ENCODE data around the gene MRPS18A. TPM values are rescaled to one million over a fixed set of nuclear protein-coding genes. Genes with fewer than 3 reads are reported as not detected.

MRPS18A gene
- total RNA-seq, 1 donor from 2014 or later: 45.1 TPM

DNA sequence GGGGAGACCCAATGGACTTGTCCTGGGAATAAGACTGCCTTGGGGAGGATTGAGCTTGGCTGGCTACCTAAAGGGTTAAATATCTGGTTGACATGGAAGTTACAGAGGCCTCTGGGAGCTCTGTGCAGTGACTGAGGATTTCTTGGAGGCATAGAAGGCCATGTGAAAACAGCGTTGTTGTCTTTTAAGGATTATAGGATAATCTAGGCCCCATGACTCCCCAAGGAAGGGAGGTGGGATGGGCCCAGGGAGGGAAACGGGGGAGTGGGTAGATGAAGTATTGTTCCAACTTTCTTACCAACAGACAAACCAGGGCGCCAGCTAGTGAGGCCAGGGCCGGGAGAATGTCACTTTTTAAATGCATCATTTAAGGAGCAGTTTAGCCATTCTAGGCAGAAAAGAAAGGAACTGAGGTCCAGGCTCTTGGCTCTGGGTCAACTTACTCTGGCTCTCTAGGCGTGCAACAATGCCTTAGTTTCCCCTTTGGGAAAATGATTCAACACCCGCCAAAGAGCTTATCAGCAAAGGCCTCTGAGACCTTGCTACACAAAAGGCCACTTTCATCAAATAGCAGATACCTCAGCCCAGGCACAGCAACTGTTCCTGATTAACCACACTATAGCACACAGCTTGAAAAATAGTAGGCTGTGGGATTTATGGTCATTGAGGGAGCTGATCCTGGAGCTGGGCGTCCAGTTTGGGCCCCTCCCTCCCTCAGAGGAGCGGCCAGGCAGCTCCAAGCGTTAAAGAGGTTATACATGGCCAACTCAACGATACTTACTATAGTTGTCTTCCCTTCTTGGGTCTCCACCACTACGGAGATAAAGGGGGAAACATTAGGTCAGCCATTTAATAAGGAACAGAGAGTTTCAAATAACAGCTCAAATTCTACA is 7.0 kb downstream of the MRPS18A start:
- Mint-ChIP-seq H3K27ac (no peak overlapping the region), H3K9me3 (no peaks in the 10 kb centered on the region), H3K4me3 (ENCODE audit: low read depth) (no peak overlapping the region), H3K36me3 (ENCODE audit: low read depth) (peaks cover 51% of the 10 kb centered on the region), H3K4me1 (ENCODE audit: low read depth) (peaks cover 23% of the 10 kb centered on the region), H3K27me3 (ENCODE audit: low read depth) (no peaks in the 10 kb centered on the region)
- DNase-seq (ENCODE audit: low spot score): no peak
- intact Hi-C loops (cut with micrococcal nuclease): no loop called here

DNA sequence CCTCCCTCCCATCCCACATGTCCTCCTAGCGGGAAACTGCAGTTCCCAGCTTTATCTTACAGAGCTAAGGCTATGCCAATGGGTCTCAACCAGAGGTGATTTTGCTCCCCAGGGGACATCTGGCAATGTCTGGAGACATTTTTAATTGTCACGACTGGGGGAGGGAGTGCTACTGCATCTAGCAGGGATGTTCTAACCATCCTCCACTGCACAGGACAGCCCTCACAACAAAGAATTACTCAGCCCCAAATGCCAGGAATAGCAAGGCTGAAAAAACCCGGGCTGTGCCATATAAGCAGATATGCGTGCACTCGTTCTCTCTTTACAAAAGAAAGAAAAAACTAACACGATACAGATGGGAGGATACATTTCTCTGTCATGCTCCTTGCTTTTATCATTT is 8.5 kb downstream of the MRPS18A start:
- intact Hi-C loops (cut with micrococcal nuclease): no loop called here
- H3K27me3 Mint-ChIP-seq (ENCODE audit: low read depth): no peaks in the 10 kb centered on the region
- H3K9me3 Mint-ChIP-seq: no peaks in the 10 kb centered on the region
- H3K4me3 Mint-ChIP-seq (ENCODE audit: low read depth): no peak overlapping the region
- peaks cover 60% of the 10 kb centered on the region for H3K36me3 Mint-ChIP-seq (ENCODE audit: low read depth)
- no peak for DNase-seq (ENCODE audit: low spot score)
- H3K4me1 Mint-ChIP-seq (ENCODE audit: low read depth): peaks cover 15% of the 10 kb centered on the region
- no peak overlapping the region for H3K27ac Mint-ChIP-seq

DNA sequence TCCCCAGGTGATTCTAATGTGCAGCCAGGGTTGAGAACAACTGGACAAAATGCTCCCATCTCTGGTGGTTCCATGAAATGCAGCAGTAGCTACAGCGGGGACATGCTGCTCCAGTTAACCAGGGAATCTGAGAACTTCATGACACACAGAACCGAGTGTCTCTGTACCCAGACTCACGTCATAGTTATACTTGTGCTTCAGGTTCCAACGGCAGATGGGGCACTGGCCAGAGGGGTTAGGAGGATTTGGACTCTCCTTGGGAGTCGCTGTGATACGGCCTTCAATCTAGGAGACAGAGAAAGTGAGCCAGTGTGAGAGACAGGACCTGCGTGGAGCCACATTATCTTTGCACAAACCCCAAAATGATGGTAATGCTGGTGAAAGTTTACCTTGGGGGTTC is 9.2 kb downstream of the MRPS18A start:
- H3K4me3 Mint-ChIP-seq (ENCODE audit: low read depth): no peak overlapping the region
- no peaks in the 10 kb centered on the region for H3K9me3 Mint-ChIP-seq
- peaks cover 57% of the 10 kb centered on the region for H3K36me3 Mint-ChIP-seq (ENCODE audit: low read depth)
- intact Hi-C loops (cut with micrococcal nuclease): no loop called here
- H3K27ac Mint-ChIP-seq: no peak overlapping the region
- no peak for DNase-seq (ENCODE audit: low spot score)
- peaks cover 9% of the 10 kb centered on the region for H3K4me1 Mint-ChIP-seq (ENCODE audit: low read depth)
- no peaks in the 10 kb centered on the region for H3K27me3 Mint-ChIP-seq (ENCODE audit: low read depth)

DNA sequence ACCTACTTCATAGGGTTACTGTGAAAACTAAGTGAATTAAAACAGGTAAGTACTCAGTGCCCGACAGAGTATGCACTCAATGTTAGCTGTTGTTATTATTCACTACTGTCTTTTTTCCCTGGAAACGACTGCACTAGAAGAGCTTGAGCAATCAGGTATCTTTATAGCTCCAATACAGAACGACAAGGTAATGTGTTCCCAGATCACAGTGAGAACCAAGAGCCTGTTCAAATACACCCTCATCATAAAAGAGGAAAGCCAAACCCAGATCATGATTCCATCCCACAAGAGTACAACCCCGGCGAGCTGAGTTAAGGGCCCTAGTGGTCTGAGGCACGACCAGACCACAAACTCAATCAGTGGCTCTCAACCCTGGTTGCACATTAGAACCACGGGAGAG is 9.8 kb downstream of the MRPS18A start:
- intact Hi-C loops (cut with micrococcal nuclease): no loop called here
- Mint-ChIP-seq H3K9me3 (no peaks in the 10 kb centered on the region), H3K36me3 (ENCODE audit: low read depth) (peaks cover 60% of the 10 kb centered on the region), H3K27me3 (ENCODE audit: low read depth) (no peaks in the 10 kb centered on the region), H3K27ac (no peak overlapping the region), H3K4me1 (ENCODE audit: low read depth) (peaks cover 3% of the 10 kb centered on the region), H3K4me3 (ENCODE audit: low read depth) (no peak overlapping the region)
- DNase-seq (ENCODE audit: low spot score): no peak

DNA sequence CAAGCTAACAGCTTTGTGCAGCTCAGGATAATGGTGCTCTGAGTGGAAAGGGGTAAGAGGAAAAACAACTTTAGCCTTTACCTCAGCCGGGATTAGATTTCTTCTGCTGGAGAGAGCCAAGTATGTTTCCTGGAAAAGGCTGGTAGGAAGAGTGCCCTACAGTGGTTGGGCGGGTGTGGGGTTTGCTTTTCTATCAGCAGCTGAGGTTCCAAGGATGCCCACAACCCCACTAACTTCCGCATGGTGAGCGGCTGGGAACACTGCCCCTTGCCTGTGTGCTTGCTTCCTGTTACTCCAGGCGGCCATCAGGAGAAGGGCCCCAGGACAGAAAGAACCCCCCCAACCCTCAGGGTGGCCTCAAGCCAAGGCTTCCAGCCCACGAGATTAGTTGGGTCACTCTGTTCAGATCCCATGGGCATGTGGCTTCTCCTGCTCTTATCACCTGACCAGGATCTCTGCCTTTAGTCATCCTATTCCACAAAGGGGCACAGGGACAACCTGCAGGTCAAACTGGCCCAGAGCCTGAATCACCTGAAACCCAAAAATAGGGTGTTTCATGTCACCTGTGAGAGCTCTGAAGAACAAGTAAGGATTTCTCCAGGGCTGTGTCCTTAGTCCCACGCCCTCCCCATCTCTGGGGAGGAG is 10.5 kb downstream of the MRPS18A start:
- DNase-seq (ENCODE audit: low spot score): no peak

DNA sequence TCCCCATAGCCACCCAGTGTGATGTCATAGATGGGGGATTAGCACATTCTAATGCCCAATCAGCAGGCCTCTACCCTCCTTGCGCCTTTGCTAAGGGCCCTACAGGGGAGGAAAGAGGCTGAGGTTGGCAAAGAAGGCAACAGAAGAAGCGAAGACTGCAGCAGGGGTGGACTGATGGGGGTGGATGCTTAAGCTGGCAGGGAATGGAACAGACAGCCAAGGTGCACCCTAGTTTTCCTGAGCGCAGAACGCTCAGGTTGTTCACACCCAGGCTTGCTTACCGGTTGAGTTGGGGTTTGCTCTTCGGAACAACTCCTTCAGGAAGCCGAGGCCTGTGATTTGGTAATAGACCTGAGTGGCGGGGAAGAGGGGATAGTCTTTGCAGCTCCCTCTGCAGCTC is 12.7 kb downstream of the MRPS18A start:
- peaks cover 63% of the 10 kb centered on the region for H3K36me3 Mint-ChIP-seq (ENCODE audit: low read depth)
- no peak overlapping the region for H3K4me3 Mint-ChIP-seq (ENCODE audit: low read depth)
- H3K27me3 Mint-ChIP-seq (ENCODE audit: low read depth): no peaks in the 10 kb centered on the region
- no peak for DNase-seq (ENCODE audit: low spot score)
- H3K27ac Mint-ChIP-seq: no peak overlapping the region
- intact Hi-C loops (cut with micrococcal nuclease): loop anchor here (5.0 kb wide), 1 partner anchor 32 kb away; no protein-coding TSS in a partner anchor
- H3K4me1 Mint-ChIP-seq (ENCODE audit: low read depth): peaks cover 5% of the 10 kb centered on the region
- no peaks in the 10 kb centered on the region for H3K9me3 Mint-ChIP-seq

More for the DNA sequence above, 10.5 kb downstream of the MRPS18A start:
- H3K4me1 Mint-ChIP-seq (ENCODE audit: low read depth): no peaks in the 10 kb centered on the region
- intact Hi-C loops (cut with micrococcal nuclease): no loop called here
- no peaks in the 10 kb centered on the region for H3K27me3 Mint-ChIP-seq (ENCODE audit: low read depth)
- no peak overlapping the region for H3K4me3 Mint-ChIP-seq (ENCODE audit: low read depth)
- H3K36me3 Mint-ChIP-seq (ENCODE audit: low read depth): peaks cover 57% of the 10 kb centered on the region
- no peak overlapping the region for H3K27ac Mint-ChIP-seq
- no peaks in the 10 kb centered on the region for H3K9me3 Mint-ChIP-seq

DNA sequence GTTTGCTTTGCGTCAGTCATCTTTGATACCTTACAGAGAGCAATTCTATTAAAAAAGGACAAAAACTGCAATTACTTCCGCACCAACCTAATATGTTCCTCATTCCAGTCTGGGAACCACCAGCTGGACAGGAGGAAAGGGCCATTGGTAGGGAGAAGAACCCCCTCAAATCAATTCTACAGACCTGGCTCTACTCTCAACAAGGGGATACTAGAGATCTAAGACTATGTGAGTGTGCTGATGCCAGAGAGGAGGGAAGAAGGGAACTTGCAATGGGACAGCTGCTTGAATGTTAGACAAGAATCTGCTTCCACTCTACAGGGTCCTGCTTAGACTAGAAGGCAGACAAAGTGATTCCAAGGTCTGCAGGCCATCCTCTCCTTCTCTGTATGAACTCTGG is 13.3 kb downstream of the MRPS18A start:
- H3K36me3 Mint-ChIP-seq (ENCODE audit: low read depth): peaks cover 60% of the 10 kb centered on the region
- H3K4me1 Mint-ChIP-seq (ENCODE audit: low read depth): peaks cover 9% of the 10 kb centered on the region
- H3K27me3 Mint-ChIP-seq (ENCODE audit: low read depth): no peaks in the 10 kb centered on the region
- no peak for DNase-seq (ENCODE audit: low spot score)
- no peak overlapping the region for H3K27ac Mint-ChIP-seq
- intact Hi-C loops (cut with micrococcal nuclease): loop anchor here (5.0 kb wide), 1 partner anchor 33 kb away; no protein-coding TSS in a partner anchor
- H3K9me3 Mint-ChIP-seq: no peaks in the 10 kb centered on the region
- H3K4me3 Mint-ChIP-seq (ENCODE audit: low read depth): no peak overlapping the region

DNA sequence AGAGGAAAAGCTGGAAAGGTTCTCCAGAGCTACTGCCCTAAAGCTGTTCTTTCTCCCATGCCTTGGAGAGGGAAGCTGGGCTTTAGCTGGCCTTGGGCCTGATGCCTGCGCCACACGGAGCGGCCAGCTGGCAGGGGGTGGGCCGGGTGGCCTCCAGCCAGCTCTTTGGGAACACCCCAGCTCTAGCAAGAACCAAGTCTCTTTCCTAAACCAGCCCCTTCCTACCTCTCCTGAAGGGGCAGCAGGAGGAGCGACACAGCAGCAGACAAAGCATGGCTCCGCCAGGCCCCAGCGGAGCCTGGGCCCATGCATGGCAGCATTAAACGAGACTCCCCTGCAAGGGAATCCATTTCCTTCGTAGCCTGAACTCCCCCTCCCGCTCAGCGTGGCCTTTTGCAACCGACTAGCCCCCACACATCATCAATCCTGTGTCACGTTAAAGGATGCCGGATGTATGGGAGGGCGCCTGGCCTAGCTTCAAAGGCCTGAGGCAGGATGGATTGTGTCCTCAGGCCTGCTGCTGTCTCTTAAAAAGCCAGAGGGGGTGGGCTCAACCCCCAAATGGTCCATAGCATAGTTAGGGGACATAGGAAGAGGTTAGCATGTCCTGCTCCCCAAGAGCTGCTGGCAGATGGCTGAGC is 14.0 kb downstream of the MRPS18A start:
- peaks cover 60% of the 10 kb centered on the region for H3K36me3 Mint-ChIP-seq (ENCODE audit: low read depth)
- H3K9me3 Mint-ChIP-seq: no peaks in the 10 kb centered on the region
- H3K4me3 Mint-ChIP-seq (ENCODE audit: low read depth): no peak overlapping the region
- intact Hi-C loops (cut with micrococcal nuclease): loop anchor here (5.0 kb wide), 1 partner anchor 34 kb away; no protein-coding TSS in a partner anchor
- peaks cover 14% of the 10 kb centered on the region for H3K4me1 Mint-ChIP-seq (ENCODE audit: low read depth)
- no peak overlapping the region for H3K27ac Mint-ChIP-seq
- no peak for DNase-seq (ENCODE audit: low spot score)
- H3K27me3 Mint-ChIP-seq (ENCODE audit: low read depth): no peaks in the 10 kb centered on the region

DNA sequence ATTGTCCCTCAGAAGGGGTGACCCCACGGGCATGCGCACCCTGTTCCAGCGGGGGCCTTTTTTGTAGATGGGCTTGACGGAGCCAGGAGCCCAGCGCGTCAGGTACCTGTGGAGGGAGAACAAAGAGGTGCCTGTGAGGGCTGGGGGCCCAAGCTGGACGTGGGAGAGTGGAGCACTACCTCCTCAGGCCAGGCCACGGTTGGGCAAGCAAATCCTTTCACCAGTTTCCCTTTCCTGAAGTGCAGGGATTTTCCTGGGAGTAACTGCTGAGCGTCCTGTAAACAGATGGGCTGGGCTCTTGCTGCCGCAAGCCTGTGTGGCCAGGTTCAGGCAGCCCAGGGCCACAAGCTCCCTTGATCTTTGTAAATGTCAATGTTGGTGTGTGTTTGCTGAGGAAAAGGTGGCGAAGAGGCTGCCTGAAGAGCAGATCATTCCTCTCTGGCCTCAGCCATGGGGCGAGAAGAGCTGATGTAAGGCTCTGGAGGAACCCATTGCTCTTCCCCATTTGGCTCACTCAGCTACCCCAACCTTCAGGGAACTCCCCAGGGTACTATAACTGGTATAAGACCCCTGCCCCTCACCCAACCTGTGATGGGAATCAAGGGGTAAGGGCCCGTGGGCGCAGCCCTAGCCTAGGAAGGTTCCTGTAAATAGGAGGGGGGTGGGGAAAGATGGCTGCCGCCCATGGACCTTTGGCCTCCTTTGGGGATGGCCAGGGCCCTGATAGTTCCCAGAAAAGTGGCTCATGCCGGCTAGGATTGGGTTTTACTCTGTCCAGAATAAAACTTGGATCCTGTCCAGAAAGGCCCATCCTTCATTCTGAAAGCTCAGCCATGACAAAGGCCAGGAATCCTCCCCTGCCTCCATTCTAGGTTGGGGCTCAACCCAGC is 15.5 kb downstream of the MRPS18A start:
- H3K36me3 Mint-ChIP-seq (ENCODE audit: low read depth): peaks cover 46% of the 10 kb centered on the region
- H3K27ac Mint-ChIP-seq: no peak overlapping the region
- intact Hi-C loops (cut with micrococcal nuclease): loop anchor here (2.0 to 5.0 kb wide), 2 partner anchors 35 to 53 kb away; no protein-coding TSS in a partner anchor
- H3K4me1 Mint-ChIP-seq (ENCODE audit: low read depth): peaks cover 28% of the 10 kb centered on the region
- H3K4me3 Mint-ChIP-seq (ENCODE audit: low read depth): no peak overlapping the region
- no peaks in the 10 kb centered on the region for H3K9me3 Mint-ChIP-seq
- H3K27me3 Mint-ChIP-seq (ENCODE audit: low read depth): no peaks in the 10 kb centered on the region
- DNase-seq (ENCODE audit: low spot score): no peak

DNA sequence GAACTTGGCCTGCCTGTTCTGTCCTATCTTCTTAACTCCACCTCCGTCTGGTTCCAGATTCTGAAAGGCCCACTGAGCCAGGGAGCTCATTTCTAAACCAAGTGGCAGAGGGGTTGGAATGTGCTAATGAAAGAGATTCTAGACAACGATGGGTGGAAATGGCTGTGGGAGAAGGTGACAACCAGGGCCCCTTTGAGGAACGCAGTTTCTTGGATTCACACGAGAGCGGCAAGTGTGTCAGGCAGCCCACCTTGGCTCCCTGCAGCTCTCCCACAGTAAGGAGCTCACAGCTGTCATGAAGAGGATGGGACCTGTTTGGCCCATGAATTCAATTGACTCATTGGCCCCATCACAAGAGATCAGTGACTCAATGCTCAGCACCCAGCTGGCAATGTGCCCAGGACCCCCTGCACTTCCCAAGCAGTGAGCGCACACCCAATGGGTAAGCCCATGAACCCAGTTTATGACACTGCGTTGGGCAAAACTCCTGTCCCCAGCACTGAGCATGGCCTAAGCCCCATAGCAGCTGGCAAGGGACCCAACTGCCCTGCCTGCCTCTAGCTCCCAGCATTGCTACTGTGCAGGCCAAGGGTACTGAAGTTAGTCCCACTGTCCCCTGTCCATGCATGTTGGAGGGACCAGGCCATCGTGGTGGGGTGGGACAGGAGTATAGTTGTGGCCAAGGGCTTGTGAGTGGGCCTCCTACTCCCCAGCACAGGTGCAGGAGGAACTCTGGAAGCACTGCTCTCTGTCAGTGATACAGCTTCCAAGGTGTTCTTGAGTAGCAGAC is 16.4 kb downstream of the MRPS18A start:
- peaks cover 30% of the 10 kb centered on the region for H3K4me1 Mint-ChIP-seq (ENCODE audit: low read depth)
- no peak overlapping the region for H3K4me3 Mint-ChIP-seq (ENCODE audit: low read depth)
- no peaks in the 10 kb centered on the region for H3K9me3 Mint-ChIP-seq
- H3K36me3 Mint-ChIP-seq (ENCODE audit: low read depth): peaks cover 46% of the 10 kb centered on the region
- intact Hi-C loops (cut with micrococcal nuclease): loop anchor here (2.0 to 5.0 kb wide), 2 partner anchors 36 to 54 kb away; no protein-coding TSS in a partner anchor
- H3K27me3 Mint-ChIP-seq (ENCODE audit: low read depth): no peaks in the 10 kb centered on the region
- peak overlapping the region; percentile 27 for H3K27ac Mint-ChIP-seq
- no peak for DNase-seq (ENCODE audit: low spot score)

DNA sequence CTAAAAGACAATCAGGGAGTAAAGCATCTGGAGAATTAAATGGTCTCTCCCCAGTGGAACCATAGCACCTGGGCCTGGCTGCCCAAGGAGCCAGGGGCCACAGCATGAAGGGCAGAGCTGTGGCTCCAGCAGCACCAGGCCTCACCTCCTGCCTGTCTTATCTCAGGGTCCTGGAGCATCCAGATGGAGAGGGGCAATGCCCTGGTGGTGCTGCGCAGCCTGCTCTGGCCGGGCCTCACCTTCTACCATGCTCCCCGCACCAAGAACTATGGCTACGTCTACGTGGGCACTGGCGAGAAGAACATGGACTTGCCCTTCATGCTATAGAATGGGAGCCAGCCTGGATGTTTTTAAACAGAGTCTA is 17.0 kb downstream of the MRPS18A start:
- Mint-ChIP-seq H3K4me3 (ENCODE audit: low read depth) (no peak overlapping the region), H3K36me3 (ENCODE audit: low read depth) (peaks cover 46% of the 10 kb centered on the region), H3K4me1 (ENCODE audit: low read depth) (peaks cover 30% of the 10 kb centered on the region)

More for the DNA sequence above, 17.0 kb downstream of the MRPS18A start:
- peak overlapping the region; percentile 27 for H3K27ac Mint-ChIP-seq
- intact Hi-C loops (cut with micrococcal nuclease): loop anchor here (2.0 to 5.0 kb wide), 2 partner anchors 37 to 54 kb away; no protein-coding TSS in a partner anchor
- no peak for DNase-seq (ENCODE audit: low spot score)
- H3K9me3 Mint-ChIP-seq: no peaks in the 10 kb centered on the region
- H3K27me3 Mint-ChIP-seq (ENCODE audit: low read depth): no peaks in the 10 kb centered on the region

Data from activated T-helper 2 cell treated with anti-CD3 and anti-CD28 coated beads, Interferon-gamma antibody, Interleukin-2, Interleukin-4, amounts not matched to agents 10 μg/mL and 5 μg/mL and 100 μg/mL, durations not matched to agents 14 hours and 24 hours and 36 hours (primary cell).